ENCODE data around the gene CKAP2L. TPM values are rescaled to one million over a fixed set of nuclear protein-coding genes. Genes with fewer than 3 reads are reported as not detected.

CKAP2L gene
- total RNA-seq, 1 donor from 2014 or later: 2.2 TPM

DNA sequence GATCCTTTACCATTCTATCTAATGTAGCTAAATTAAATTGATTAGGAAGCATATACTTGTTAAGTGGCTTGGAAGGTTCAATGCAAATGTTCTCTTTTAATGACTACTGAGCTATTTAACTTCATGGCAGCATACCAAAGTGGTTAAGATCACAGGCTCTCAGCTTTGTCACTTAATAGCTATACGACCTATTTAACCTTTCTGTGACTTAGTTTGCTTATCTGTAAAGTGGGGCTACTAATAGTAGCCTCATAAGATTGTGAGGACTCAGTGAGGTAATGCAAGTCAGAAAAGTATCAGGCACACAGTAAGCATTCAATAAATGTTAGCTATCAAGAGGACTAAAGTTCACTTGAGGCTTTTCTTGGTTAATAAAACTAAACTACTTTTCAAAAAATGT is 4.3 kb downstream of the CKAP2L start:
- DNase-seq: no peak

DNA sequence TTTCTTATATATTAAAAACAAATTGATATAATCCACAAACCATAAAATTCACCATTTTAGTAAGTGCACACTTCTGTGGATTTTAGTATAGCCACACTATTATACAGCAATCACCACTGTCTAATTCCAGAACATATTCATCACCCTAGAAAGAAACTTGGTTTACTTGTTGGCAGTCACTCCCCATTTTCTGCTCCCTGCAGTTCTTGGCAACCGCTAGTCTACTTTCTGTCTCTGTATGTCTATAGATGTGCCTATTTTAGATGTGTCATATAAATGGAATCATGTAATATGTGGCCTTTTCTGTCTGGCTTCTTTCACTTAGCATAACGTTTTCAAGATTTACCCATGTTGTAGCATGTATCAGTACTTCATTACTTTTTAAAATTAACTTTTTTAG is 5.7 kb downstream of the CKAP2L start:
- no peak for DNase-seq

DNA sequence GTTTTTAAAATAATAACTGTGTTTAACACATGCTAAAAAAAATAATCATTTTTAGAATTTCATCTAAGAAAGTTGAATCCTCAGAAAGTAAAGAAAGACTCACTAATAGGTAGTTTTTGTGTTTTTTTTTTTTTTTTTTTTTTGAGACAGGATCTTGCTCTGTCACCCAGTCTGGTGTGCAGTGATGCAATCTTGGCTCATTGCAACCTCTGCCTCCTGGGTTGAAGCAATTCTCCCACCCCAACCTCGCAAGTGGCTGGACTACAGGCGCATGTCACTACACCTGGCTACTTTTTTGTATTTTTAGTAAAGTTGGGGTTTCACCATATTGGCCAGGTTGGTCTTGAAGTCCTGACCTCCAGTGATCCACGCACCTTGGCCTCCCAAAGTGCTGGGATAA is 7.1 kb downstream of the CKAP2L start:
- DNase-seq: no peak

- DNase-seq: no peak
Observed at GRCh38 chr2:112756207-112756606, 8.2 kb downstream of the CKAP2L start.

DNA sequence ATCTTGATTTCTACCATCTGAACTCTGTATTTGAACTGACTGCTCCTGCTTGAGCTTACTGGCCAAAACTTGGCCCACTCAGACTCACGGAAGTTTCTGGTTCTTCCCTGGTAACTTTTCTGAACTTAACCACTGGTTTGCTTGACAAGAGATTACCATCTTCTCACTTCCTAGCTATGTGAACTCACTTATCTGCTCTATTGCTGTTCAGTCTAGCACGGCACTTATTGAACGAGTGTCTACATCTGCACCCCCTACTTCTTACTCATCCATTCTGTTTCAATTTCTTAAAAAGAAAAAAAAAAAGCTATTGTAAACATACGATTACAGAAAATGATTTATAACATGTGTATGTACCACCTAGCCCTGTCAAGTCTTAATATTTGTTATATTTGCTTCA is 9.0 kb downstream of the CKAP2L start:
- no peak for DNase-seq

GRCh38 chr2:112754564-112754963 is 9.8 kb downstream of the CKAP2L start:
- DNase-seq: no peak

DNA sequence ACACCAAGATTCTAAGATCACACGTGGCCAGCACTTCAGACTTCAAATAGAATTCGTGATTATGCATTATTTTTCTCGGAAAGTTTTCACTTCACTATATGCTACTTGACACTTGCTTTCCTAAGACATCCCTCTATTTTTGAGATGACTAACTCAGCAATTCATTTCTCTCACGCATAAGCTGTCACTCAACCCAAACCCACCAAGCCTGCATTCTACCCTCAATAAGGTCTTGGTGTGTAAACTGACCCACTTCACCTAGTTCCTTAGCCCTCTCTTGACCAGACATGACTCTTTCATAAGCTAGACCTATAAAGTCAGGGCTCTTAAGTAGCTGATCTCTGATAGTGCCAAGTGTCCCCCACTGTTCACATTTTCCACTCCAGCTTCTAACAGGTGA is 11.7 kb downstream of the CKAP2L start:
- DNase-seq: no peak

GRCh38 chr2:112751451-112752197 is 12.8 kb downstream of the CKAP2L start:
- DNase-seq: no peak

DNA sequence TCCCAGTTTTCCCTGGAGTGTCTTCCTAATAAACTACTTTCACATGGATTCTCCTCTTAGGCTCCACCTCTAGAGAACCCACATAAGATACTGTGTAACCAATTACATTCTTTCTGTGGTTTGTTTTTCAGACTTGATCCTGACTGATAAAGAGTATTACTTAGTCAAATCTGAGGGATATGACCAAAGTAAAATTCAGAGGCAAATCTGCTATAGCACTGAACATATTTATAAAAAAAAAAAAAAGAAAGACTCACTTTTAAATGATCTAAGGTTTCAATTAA is 13.9 kb downstream of the CKAP2L start:
- DNase-seq: no peak

DNA sequence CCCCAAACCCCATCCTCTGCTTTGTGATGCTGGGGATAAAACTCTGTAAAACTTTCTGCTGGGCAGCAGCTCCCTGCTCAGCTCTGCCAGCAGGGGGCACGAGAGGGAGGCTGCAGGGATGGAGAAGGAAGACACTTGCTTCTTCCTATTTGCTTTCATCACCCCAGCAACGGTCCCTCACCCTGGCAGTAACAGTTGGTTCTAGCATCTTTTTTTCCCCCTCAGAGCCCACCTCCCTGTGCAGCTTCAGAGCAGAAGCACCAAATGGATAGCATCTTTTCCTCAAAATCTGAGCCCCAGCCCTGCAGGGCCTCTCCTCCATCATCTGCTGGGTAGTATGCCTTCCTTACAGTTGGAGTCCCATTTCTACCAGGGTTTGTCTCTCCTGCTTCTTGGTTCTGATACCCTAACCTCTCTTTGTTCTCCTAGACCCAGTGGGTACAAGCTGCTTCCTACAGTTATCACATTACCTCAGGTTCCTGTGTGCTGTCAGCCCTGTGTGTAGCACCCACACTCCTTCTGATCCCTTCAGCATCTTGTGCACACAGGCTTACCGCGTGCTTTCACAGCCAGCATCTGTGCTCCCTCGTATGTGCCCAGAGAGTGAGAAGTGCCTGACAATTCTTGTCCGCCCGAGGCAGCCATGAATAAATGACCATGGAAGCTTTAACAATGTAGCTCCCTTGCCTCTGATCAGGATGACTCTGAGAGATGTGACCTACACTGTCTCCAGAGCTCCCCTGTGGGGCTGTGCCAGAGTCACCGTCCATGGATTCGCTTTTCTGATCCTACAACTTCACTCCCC is 14.5 kb downstream of the CKAP2L start:
- DNase-seq: peak; percentile 47

DNA sequence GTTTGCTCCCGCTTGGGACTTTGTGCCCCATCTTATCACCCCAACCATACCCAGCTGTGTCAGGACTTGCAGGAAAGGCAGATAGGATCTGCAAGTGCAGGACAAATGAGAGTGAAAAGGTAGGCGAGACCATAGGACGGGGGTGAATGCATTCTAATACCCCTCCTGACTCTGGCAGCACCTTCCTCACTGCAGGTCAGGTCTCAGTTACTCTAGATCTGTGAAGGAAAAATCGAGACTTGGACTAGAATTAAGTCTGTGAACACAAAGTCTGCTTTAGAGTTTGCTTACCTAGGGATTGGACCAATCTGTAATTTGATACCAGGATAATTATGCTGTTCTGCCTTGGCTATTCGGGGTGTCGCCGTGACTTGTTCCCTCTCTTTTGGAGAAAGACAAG is 23.9 kb downstream of the CKAP2L start:
- DNase-seq: no peak

DNA sequence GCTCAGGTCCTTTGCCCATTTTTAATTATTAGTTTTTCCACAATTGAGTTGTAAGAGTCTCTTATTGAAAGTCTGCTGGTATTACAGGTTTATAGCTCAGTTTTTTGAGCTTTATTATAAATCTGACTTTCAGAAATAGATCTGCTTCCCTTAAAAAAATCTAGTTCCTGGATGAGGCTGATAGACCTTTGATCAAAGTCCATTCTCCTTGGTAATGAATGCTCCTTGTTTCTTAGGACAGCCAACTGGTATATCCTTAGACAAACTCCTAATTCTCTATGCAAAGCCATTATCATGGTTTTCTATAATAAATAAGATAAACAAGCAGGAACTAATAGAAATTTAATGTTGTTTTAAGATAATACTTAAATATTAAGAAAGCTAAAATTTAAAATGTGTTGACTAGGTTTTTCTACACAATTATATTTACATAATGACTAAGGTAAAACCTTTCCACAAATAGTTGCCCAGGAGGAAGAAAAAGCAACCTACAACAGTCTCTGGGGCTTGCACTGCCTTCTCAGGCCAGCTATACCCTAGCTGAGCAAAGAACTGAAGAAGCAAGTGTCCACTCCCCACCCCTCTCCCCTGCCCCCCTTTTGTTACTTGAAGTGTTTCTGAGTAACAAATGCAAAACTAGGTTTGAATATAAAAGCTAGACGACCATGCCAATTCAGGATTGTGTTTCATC is 26.7 kb downstream of the CKAP2L start:
- DNase-seq: no peak

- DNase-seq: no peak
Observed at GRCh38 chr2:112733871-112734270, 30.5 kb downstream of the CKAP2L start.

- DNase-seq: no peak
Observed at GRCh38 chr2:112733456-112733855, 31.0 kb downstream of the CKAP2L start.

DNA sequence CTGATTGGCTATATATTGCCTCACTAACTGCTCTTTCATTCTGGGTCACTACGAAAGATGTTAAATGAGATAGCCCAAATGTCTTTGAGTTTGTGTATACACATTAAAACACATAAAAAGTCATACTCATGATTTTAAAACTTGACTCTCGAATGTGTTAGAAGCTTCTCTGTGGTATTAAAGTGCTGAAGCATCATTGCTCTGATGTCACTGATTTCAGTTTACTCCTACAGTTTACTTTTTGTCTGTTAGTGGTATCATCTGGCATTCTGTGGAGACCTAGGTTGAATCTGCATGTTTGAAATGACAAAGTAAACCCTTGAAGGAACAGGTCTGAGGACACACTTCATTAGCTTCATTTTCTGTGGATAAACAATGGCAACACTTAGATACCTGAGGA is 32.9 kb downstream of the CKAP2L start:
- no peak for DNase-seq

DNA sequence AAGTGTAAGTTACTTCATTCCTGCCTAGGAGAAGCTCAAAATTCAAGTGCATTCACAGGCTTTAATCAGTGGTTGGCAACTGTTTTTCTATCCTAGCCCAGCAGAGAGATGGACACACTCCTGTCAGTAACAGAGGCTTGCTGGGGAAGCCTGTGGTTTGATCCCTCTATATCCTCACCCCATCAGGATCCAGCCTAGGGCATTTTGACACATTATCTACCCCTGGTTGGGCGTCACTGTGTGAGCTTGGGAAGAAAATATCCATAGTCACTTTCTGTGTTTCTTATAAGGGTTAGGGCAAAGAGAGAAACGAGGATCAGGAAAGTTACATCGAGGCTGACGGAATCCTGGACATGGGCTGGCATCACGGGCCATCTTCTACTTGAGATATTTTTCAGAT is 33.6 kb downstream of the CKAP2L start:
- no peak for DNase-seq

DNA sequence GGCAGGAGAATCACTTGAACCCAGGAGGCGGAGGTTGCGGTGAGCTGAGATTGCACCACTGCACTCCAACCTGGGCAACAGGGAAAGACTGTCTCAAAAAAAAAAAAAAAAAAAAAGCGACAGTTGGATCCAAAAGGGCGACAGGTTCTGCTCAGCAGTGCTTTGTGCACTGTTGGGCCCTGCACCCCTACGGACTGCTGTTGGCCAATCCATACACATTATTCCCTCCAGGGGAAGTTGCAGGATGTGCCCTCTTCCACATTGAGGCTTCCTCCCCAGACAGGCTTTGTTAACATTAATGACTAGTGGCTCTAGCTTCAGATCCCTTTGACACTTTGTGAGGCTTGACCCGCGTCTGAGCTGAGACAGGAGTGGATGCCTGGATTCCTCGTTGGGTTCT is 34.2 kb downstream of the CKAP2L start:
- DNase-seq: no peak

GRCh38 chr2:112728378-112729175 is 35.8 kb downstream of the CKAP2L start:
- no peak for DNase-seq

GRCh38 chr2:112728029-112728362 is 36.4 kb downstream of the CKAP2L start:
- DNase-seq: no peak

GRCh38 chr2:112727276-112728028 is 37.0 kb downstream of the CKAP2L start:
- DNase-seq: no peak

- DNase-seq: peak; percentile 83
Observed at GRCh38 chr2:112726487-112727190, 37.8 kb downstream of the CKAP2L start.

Measured in occipital lobe (tissue), 2 donors.